ENCODE results near the gene CXCR6. TPM values are rescaled to one million over a fixed set of nuclear protein-coding genes. Genes with fewer than 3 reads are reported as not detected.

CXCR6 gene
- total RNA-seq, 6 experiments from 2014 or later, result not detected

DNA sequence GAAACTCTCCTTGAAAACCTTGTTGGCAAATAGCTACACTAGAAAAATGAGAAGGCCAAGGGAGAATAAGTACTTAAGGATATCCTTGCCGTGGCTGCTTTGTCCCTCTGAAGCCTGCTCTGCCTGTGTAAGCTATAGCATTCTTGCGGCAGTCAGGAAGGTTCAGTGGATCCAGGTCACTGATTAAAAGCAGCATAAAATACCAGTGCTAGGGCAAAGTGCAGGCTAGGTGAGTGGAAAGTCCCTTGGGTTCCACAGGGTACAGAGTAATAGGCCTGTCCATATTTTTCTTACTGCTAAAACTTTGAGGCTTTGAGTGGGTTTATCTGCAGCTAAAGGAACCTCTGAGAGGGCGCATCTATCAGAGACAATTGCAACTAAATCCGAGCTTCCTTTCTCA is 10.3 kb downstream of the CXCR6 start:
- Mint-ChIP-seq H3K4me3 (no peak overlapping the region), H3K27ac (no peak overlapping the region), H3K9me3 (no peaks in the 10 kb centered on the region), H3K4me1 (ENCODE audit: low read depth) (peaks cover 17% of the 10 kb centered on the region), H3K27me3 (ENCODE audit: insufficient read depth) (no peaks in the 10 kb centered on the region; the same call in none of the 2 replicates), H3K36me3 (ENCODE audit: low read depth) (peaks cover 59% of the 10 kb centered on the region)
- TF ChIP-seq, protein P1, sequence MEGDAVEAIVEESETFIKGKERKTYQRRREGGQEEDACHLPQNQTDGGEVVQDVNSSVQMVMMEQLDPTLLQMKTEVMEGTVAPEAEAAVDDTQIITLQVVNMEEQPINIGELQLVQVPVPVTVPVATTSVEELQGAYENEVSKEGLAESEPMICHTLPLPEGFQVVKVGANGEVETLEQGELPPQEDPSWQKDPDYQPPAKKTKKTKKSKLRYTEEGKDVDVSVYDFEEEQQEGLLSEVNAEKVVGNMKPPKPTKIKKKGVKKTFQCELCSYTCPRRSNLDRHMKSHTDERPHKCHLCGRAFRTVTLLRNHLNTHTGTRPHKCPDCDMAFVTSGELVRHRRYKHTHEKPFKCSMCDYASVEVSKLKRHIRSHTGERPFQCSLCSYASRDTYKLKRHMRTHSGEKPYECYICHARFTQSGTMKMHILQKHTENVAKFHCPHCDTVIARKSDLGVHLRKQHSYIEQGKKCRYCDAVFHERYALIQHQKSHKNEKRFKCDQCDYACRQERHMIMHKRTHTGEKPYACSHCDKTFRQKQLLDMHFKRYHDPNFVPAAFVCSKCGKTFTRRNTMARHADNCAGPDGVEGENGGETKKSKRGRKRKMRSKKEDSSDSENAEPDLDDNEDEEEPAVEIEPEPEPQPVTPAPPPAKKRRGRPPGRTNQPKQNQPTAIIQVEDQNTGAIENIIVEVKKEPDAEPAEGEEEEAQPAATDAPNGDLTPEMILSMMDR (IDR thresholded peaks at IDR 0.05), result no peak
- DNase-seq, result no peak

DNA sequence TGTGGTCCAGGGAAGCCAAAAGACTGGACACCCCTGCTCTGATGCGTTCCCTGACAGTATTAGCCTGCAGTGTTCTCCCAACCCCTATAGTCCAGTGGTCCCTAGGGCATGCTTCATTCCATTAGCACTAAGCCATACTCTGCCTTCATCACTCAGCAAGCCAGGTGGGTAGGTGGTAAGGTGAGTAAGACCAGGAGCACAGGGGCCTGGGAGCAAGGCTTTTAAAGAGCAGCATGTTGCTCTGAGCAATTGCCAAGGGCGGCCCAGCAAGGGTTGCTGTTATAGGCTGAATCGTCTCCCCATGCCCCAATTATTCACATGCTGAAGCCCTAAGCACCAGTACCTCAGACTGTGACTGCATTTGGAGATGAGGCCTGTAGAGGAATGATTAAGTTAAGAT is 11.0 kb downstream of the CXCR6 start:
- Mint-ChIP-seq H3K4me3 (no peak overlapping the region), H3K36me3 (ENCODE audit: low read depth) (peaks cover 67% of the 10 kb centered on the region), H3K27ac (no peak overlapping the region), H3K9me3 (no peaks in the 10 kb centered on the region), H3K27me3 (ENCODE audit: insufficient read depth) (no peaks in the 10 kb centered on the region; the same call in none of the 2 replicates), H3K4me1 (ENCODE audit: low read depth) (peaks cover 17% of the 10 kb centered on the region)
- TF ChIP-seq, protein P1 (IDR thresholded peaks at IDR 0.05), result no peak
- no peak for DNase-seq

DNA sequence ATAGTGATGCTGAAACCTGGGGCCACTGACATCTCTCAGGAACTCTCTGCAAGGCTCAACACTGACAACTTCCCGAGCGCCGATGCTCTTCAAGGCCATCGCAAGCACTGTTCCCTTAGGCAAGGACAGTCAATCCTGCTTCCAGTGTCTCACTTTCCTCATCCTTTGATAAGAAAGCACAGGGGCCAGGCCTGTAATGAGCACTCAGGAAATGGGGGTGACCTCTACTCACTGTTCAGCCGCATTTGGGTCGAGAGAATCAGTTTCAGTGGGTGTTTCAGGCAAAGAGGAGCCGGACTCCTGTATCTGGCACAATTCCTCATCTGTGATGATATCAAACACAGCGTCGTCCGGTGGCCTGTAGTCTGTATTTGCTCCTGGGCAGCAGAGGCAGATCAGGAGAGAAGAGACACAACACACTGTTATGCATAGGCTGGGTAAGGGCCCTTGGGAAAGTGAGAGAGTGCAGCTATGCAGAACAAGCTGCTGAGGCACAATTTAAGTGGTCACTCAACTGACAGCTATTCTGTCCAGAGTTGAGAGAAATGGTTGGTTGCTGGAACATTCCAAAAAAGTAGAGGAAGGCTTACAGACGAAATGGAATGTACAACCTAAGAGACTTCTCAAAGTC is 11.9 kb downstream of the CXCR6 start:
- H3K4me1 Mint-ChIP-seq (ENCODE audit: low read depth), result peaks cover 12% of the 10 kb centered on the region
- peaks cover 74% of the 10 kb centered on the region for H3K36me3 Mint-ChIP-seq (ENCODE audit: low read depth)
- DNase-seq, result no peak
- H3K27ac Mint-ChIP-seq, result no peak overlapping the region
- H3K9me3 Mint-ChIP-seq, result no peaks in the 10 kb centered on the region
- TF ChIP-seq, protein P1 (IDR thresholded peaks at IDR 0.05), result no peak
- no peak overlapping the region for H3K4me3 Mint-ChIP-seq
- H3K27me3 Mint-ChIP-seq (ENCODE audit: insufficient read depth), result no peaks in the 10 kb centered on the region; the same call in 1 of the 2 replicates

DNA sequence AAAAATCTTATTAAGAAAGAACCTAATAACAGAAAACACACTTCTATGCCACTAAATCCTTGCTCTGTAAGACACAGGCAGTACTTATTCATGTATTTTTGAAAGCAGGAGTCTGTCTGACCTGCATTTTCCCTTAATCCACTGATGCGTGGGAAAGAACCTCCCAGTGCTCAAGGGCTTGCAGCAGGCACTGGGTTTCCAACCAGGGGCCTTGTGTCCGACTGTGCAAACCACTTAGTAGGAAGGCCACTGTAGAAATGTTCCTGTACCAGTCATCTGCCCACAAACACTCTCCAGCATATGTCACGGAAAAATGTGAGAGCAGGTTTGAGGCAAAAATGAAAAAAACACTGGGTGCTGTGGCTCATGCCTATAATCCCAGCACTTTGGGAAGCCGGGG is 12.4 kb downstream of the CXCR6 start:
- H3K4me1 Mint-ChIP-seq (ENCODE audit: low read depth), result peaks cover 12% of the 10 kb centered on the region
- no peaks in the 10 kb centered on the region; the same call in 1 of the 2 replicates for H3K27me3 Mint-ChIP-seq (ENCODE audit: insufficient read depth)
- H3K36me3 Mint-ChIP-seq (ENCODE audit: low read depth), result peaks cover 78% of the 10 kb centered on the region
- no peak for DNase-seq
- H3K4me3 Mint-ChIP-seq, result no peak overlapping the region
- no peaks in the 10 kb centered on the region for H3K9me3 Mint-ChIP-seq
- H3K27ac Mint-ChIP-seq, result no peak overlapping the region
- TF ChIP-seq, protein P1 (IDR thresholded peaks at IDR 0.05), result no peak

DNA sequence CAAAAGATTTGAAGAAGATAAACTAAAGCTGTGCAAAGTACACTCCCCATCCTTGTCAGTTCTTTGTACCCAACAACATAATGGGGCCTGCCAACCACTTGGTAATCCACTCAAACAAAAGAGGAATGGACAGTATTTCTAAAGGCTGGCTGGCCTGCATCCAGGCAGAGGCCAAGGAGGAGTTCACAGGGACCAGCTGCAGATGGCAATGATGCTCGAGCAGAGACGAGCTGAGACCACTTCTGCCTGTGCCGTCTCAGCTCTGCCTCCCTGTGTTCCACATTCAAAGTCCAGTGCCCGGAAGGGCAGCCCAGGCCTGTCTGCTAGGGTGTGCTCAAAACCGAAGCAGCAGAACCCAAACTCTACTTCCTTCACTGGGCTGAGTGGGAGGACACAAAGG is 14.3 kb downstream of the CXCR6 start:
- DNase-seq, result no peak
- no peaks in the 10 kb centered on the region for H3K9me3 Mint-ChIP-seq
- peaks cover 70% of the 10 kb centered on the region for H3K36me3 Mint-ChIP-seq (ENCODE audit: low read depth)
- peaks cover 12% of the 10 kb centered on the region for H3K4me1 Mint-ChIP-seq (ENCODE audit: low read depth)
- TF ChIP-seq, protein P1 (IDR thresholded peaks at IDR 0.05), result no peak
- no peak overlapping the region for H3K4me3 Mint-ChIP-seq
- no peaks in the 10 kb centered on the region; the same call in 1 of the 2 replicates for H3K27me3 Mint-ChIP-seq (ENCODE audit: insufficient read depth)
- no peak overlapping the region for H3K27ac Mint-ChIP-seq

All from HFFc6 (cell line).